Body of pancreas (tissue), 4 donors: ENCODE results near the gene CCDC83. TPM values are rescaled to one million over a fixed set of nuclear protein-coding genes. Genes with fewer than 3 reads are reported as not detected.
A peak's percentile ranks its signal among the peaks of the same experiment; 100 is the strongest.

Source experiments
- ATAC-seq: fragments of 150-250 bp; one replicate; pipeline ENCODE4 v1.9.1; 2016
- DNase-seq, 4 donors: peaks; one replicate each; pipeline ENCODE4 v3.0.0-alpha.2; 2019
- H3K27ac ChIP-seq, 4 donors: fragments of 200-600 bp; sonication (generic); 1 replicate in 3 of 4; 2 replicates in 1 of 4; pipeline versions ENCODE4 v1.5.1 to v1.6.1; 2016 to 2019; ENCODE audit warnings: mild to moderate bottlenecking in 1 of 4, mixed read lengths in 1 of 4, moderate library complexity in 1 of 4
- H3K27me3 ChIP-seq, 2 donors: fragments of 200-600 bp; sonication (generic); one replicate each; pipeline ENCODE4 v1.6.0; 2016; ENCODE audit warnings: mild to moderate bottlenecking in 1 of 2
- H3K36me3 ChIP-seq, 2 donors: fragments of 200-600 bp; sonication (generic); replicated peaks in 1 of 2; 2 replicates each; pipeline ENCODE4 v1.5.1; 2016; ENCODE audit warnings: low read depth in 2 of 2; ENCODE audit not compliant: insufficient read depth in 1 of 2
- H3K4me1 ChIP-seq: fragments of 200-600 bp; sonication (generic); one replicate; pipeline ENCODE4 v1.6.0; 2016
- H3K4me3 ChIP-seq, 2 donors: fragments of 200-600 bp; sonication (generic); 1 replicate in 1 of 2; 2 replicates in 1 of 2; pipeline ENCODE4 v1.5.1; 2016 to 2019
- H3K9me3 ChIP-seq, 3 donors: fragments of 200-600 bp; sonication (generic); 1 replicate in 2 of 3; 2 replicates in 1 of 3; pipeline ENCODE4 v1.5.1; 2016
- POLR2A ChIP-seq, 3 donors: fragments of 450-650 bp; IDR thresholded peaks; one replicate each; pipeline ENCODE4 v1.6.1; 2016; ENCODE audit warnings: antibody characterized with exemption in 3 of 3, mild to moderate bottlenecking in 2 of 3
- WGBS, 2 donors: methylation state at CpG; one replicate each; pipeline ENCODE4 v1.1.5; 2017; 5-methylcytosine and 5-hydroxymethylcytosine counted together
- intact Hi-C: fragments of 100-400 bp; cut with DNase I; formaldehyde crosslinking; loops from one replicate; pipeline ENCODE4 v1.15.1; 2023
- total RNA-seq, 2 donors: library from RNA; depleted of rRNA; stranded (reverse); fragments of >200 nt; gene quantifications; one replicate each; pipeline ENCODE4 v1.1.0, GENCODE V29; 2016
- TF ChIP-seq, protein P1 (sequence below), 7 experiments: fragments of 450-650 bp in 4 of 7; fragments of 200-600 bp in 3 of 7; sonication (generic) in 3 of 7; IDR thresholded peaks; one replicate each; pipeline ENCODE4 v1.5.1; 2016 to 2019; ENCODE audit warnings: antibody characterized with exemption in 7 of 7

CCDC83 gene
- not detected for total RNA-seq

DNA sequence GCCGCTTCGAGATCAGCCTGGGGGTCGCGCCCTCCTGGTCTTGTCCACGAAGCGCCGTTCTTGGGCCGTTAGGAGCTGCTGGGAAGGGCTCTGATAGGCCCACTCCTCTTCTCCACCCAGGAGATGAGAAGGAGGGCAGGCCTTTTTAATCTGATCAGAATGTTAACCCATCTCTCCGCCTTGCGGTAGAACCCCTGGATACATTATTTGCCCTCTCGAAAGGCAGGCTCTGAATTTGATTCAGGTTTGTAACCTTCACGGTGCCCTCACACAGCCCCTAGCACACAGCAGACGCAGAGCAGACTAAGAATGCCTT lies at the start of gene CCDC83:
Gene CCDC83 (plus strand): TSS at position 43 of the 316 bp plus-strand sequence. CDS start 9,741 bp downstream, outside the sequence.
- Histone ChIP-seq H3K36me3 (no peaks in the 10 kb centered on the region), H3K27me3 (no peaks in the 10 kb centered on the region), H3K27ac (peak within 1 kb of the TSS; percentile 70 to 89 (median 86)), H3K9me3 (no peaks in the 10 kb centered on the region), H3K4me3 (peak within 1 kb of the TSS; percentile 17 to 44), H3K4me1 (peaks cover 5% of the 10 kb centered on the region)
- DNase-seq, result no peak
- intact Hi-C loops, result no loop called here
- 31 to 61% methylated on average over 6 to 13 of the region's 13 CpGs for WGBS, 2 donors
- no peak for ATAC-seq
- TF ChIP-seq POLR2A (IDR thresholded peaks at IDR 0.05), result no peak
- TF ChIP-seq, protein P1, sequence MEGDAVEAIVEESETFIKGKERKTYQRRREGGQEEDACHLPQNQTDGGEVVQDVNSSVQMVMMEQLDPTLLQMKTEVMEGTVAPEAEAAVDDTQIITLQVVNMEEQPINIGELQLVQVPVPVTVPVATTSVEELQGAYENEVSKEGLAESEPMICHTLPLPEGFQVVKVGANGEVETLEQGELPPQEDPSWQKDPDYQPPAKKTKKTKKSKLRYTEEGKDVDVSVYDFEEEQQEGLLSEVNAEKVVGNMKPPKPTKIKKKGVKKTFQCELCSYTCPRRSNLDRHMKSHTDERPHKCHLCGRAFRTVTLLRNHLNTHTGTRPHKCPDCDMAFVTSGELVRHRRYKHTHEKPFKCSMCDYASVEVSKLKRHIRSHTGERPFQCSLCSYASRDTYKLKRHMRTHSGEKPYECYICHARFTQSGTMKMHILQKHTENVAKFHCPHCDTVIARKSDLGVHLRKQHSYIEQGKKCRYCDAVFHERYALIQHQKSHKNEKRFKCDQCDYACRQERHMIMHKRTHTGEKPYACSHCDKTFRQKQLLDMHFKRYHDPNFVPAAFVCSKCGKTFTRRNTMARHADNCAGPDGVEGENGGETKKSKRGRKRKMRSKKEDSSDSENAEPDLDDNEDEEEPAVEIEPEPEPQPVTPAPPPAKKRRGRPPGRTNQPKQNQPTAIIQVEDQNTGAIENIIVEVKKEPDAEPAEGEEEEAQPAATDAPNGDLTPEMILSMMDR (IDR thresholded peaks at IDR 0.05), result no peak

DNA sequence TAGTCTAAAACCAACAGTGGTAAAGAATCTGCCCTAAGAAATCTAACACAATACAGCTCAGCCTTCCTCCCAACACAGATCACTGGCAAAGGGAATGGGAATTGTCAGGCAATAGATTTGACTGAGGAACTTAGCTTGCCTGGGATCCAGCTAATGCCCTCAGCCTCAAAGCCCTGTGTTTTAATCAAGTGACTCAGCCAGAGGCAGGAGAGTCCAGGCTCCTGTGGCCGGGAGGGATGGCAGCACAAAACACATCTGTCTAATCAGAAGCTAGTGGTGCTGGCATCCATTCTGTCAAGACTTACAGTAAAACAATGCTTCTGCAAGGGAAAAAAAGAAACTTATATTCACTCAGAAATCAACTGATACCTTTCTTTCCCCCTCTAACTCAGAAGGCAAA lies 49.8 kb upstream of the CCDC83 start:
- H3K27ac ChIP-seq, result no peak overlapping the region
- H3K4me1 ChIP-seq, result peaks cover 6% of the 10 kb centered on the region
- no peaks in the 10 kb centered on the region for H3K27me3 ChIP-seq
- ATAC-seq (no peak), DNase-seq (no peak)
- H3K9me3 ChIP-seq, result no peaks in the 10 kb centered on the region
- intact Hi-C loops, result no loop called here
- 56 to 78% methylated on average over 1 of the region's 1 CpG for WGBS, 2 donors
- H3K36me3 ChIP-seq, result no peaks in the 10 kb centered on the region
- TF ChIP-seq POLR2A (IDR thresholded peaks at IDR 0.05), result no peak
- TF ChIP-seq, protein P1 (IDR thresholded peaks at IDR 0.05), result no peak
- H3K4me3 ChIP-seq, result no peak overlapping the region

DNA sequence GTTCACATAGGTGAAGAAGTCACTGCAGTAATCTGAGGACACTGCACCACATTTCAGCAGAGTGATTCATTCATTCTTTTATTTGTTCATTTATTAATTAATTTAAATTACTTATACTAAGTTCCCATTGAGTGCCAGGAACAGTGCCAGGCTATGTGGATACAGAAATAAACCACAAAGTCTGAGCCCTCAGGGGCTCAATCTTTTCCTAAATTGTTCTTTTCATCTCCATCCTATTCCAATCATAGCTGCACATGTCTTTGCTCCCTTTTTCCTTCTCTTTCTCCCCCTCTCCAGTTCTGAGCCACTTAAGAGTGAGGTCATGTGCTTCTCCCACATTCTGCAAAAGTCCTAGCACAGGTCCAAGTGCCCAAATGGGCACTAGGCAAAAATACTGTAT lies 49.2 kb upstream of the CCDC83 start:
- ATAC-seq, result no peak
- TF ChIP-seq, protein P1 (IDR thresholded peaks at IDR 0.05), result no peak
- TF ChIP-seq POLR2A (IDR thresholded peaks at IDR 0.05), result no peak
- H3K27ac ChIP-seq, result no peak overlapping the region
- H3K9me3 ChIP-seq, result no peaks in the 10 kb centered on the region
- no peak overlapping the region for H3K4me3 ChIP-seq
- intact Hi-C loops, result no loop called here
- H3K27me3 ChIP-seq, result no peaks in the 10 kb centered on the region
- no peak for DNase-seq
- no peaks in the 10 kb centered on the region for H3K36me3 ChIP-seq
- peaks cover 10% of the 10 kb centered on the region for H3K4me1 ChIP-seq

DNA sequence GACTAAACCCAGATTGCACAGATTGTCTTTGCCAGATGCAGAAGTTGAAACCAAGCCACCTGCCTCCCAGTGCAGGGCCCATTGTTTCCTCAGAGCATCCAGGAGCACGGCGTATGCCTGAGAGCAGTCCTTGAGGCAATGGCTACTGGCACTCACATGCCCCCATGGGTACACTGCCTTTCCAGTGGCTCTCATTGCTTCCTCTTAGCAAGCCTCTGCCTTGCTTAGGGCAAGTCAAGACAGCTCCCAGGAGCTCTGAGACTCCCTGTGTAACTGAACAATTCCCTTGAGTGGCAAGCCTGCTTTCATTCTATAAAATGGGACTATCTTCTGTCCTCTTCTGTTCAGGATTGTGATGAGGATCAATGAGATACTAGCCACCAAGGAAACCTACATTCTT lies 48.3 kb upstream of the CCDC83 start:
- no peaks in the 10 kb centered on the region for H3K9me3 ChIP-seq
- H3K4me1 ChIP-seq, result peaks cover 16% of the 10 kb centered on the region
- intact Hi-C loops, result no loop called here
- H3K27me3 ChIP-seq, result no peaks in the 10 kb centered on the region
- no peak overlapping the region for H3K4me3 ChIP-seq
- no peak for DNase-seq
- 84 to 94% methylated on average over 2 of the region's 2 CpGs for WGBS, 2 donors
- H3K36me3 ChIP-seq, result no peaks in the 10 kb centered on the region
- TF ChIP-seq, protein P1 (IDR thresholded peaks at IDR 0.05), result no peak
- TF ChIP-seq POLR2A (IDR thresholded peaks at IDR 0.05), result no peak
- no peak for ATAC-seq
- no peak overlapping the region for H3K27ac ChIP-seq

DNA sequence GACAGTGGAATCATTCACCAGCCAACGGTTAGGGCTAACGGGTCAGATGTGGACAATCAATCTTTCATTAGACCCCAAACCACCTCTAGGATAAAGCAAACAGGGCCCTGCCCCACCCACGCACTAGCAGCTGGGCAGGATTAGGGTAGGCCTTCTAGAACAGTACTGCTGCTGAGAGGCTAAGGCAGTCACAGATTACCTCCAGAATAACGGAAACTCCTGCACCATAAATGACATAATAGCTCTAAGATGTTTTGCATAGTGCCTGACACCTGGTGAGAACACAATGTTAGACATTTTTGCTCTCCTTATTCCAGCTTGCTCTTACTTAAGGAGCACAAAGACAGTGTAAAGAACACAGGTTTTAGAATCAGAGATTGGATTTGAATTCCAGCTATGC lies 46.0 kb upstream of the CCDC83 start:
- no peak for ATAC-seq
- no peak overlapping the region for H3K27ac ChIP-seq

More for the DNA sequence above, 46.0 kb upstream of the CCDC83 start:
- intact Hi-C loops, result no loop called here
- Histone ChIP-seq H3K4me3 (no peak overlapping the region), H3K36me3 (no peaks in the 10 kb centered on the region), H3K27me3 (no peaks in the 10 kb centered on the region), H3K9me3 (no peaks in the 10 kb centered on the region), H3K4me1 (peaks cover 16% of the 10 kb centered on the region)
- no peak for TF ChIP-seq POLR2A (IDR thresholded peaks at IDR 0.05)
- TF ChIP-seq, protein P1 (IDR thresholded peaks at IDR 0.05), result no peak
- WGBS, 2 donors, result 75 to 79% methylated on average over 3 to 4 of the region's 4 CpGs
- DNase-seq, result no peak
